ENCODE results near the gene ODF2L. TPM values are rescaled to one million over a fixed set of nuclear protein-coding genes. Genes with fewer than 3 reads are reported as not detected.

Gene ODF2L
- total and polyA plus RNA-seq, 9 of the 15 experiments (the other 6 are each of a cell fraction or from before 2014, with no cell fraction given) = 2.2 to 6.0 (median 4.7) TPM

DNA sequence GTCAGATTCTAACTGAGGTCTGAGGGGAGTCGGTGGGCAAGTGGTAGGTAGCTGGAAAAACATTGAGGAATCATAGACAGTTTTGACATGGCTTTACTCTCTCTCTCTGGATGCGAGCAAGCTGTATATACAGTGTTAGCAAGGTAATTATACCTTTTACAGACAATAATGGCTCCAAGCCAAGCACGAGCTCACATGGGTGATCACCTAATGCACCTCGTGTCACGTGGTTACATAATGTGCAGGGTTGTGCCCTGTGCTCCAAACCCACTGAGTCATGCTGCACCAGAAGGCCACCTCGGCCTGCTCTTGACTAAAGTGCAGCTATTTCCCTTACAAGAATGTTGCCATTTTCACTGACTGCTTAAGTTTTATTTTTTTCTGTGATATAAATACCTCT lies 20.2 kb upstream of the ODF2L start:
- WGBS (ENCODE audit: insufficient coverage, low coverage, missing lambda C conversion rate) = 14% methylated on average over 6 of the region's 6 CpGs
- intact Hi-C loops (cut with micrococcal nuclease) (loop anchor here (5.0 kb wide), 1 partner anchor 56 kb away; no protein-coding TSS in a partner anchor), in situ Hi-C loops (cut with MboI) (no loop called here)
- DNase-seq (ENCODE audit: extremely low read depth in 1 of 4, low spot score in 3 of 4) = peak in 1 of 4 experiments; percentile 6
- no TSS peak for BruUV-seq (replicated peaks)
- H3K79me2 ChIP-seq (ENCODE audit: control insufficient read depth, insufficient read depth, low read length) = no peaks in the 10 kb centered on the region
- no peak overlapping the region for H3K4me3 ChIP-seq
- H3K27me3 ChIP-seq (ENCODE audit: control insufficient read depth in 2 of 2, insufficient read depth in 2 of 2, low read length in 2 of 2) = peaks cover 0 to 15% of the 10 kb centered on the region in 2 experiments; a peak in 2 of 5 replicates
- H3K9ac ChIP-seq (ENCODE audit: insufficient read depth in 1 of 2, low read depth in 2 of 2, low read length in 2 of 2) = no peak overlapping the region
- no peak overlapping the region for H2AFZ ChIP-seq (ENCODE audit: low read depth, low read length)
- ChIA-PET POLR2A (interaction anchor here (1.1 to 1.5 kb wide), 2 partner anchors 10 to 13 kb away, joined by 4 to 5 read pairs; no protein-coding TSS in a partner anchor), CTCF (ENCODE audit: low intra/inter-chr PET ratio) (no interaction called here)
- no peak overlapping the region for H3K27ac ChIP-seq (ENCODE audit: extremely low read depth, low read depth, low read length)
- H3K4me1 ChIP-seq (replicated peaks in 1 of 2; ENCODE audit: control insufficient read depth in 2 of 2, insufficient read depth in 2 of 2, low read length in 2 of 2) = no peaks in the 10 kb centered on the region
- no peaks in the 10 kb centered on the region for H4K20me1 ChIP-seq (replicated peaks; ENCODE audit: control insufficient read depth, insufficient read depth, low read length)
- no peak for FAIRE-seq
- H3K9me3 ChIP-seq (replicated peaks; ENCODE audit: control insufficient read depth, insufficient read depth, low read depth, low read length) = no peaks in the 10 kb centered on the region
- no peaks in the 10 kb centered on the region for H3K36me3 ChIP-seq (ENCODE audit: control insufficient read depth, insufficient read depth, low read length)
- TF ChIP-seq SP1 (CRISPR knock-in tag; IDR thresholded peaks at IDR 0.05) (no peak), PHF20 (IDR thresholded peaks at IDR 0.05; ENCODE audit: partially characterized antibody) (no peak), SMAD2 (IDR thresholded peaks at IDR 0.05; ENCODE audit: low read depth, low read length) (no peak), RAD51 (IDR thresholded peaks at IDR 0.05; ENCODE audit: borderline replicate concordance, low read depth) (peak; percentile 49; the same call in 1 of the 2 replicates), MCM2 (IDR thresholded peaks at IDR 0.05; ENCODE audit: low read depth) (no peak), SAP30 (IDR thresholded peaks at IDR 0.05; ENCODE audit: borderline replicate concordance, insufficient read depth, low read depth, low read length, poor library complexity, severe bottlenecking) (no peak), ZBTB17 (CRISPR knock-in tag; IDR thresholded peaks at IDR 0.05) (no peak), TFE3 (CRISPR knock-in tag; IDR thresholded peaks at IDR 0.05) (peak; percentile 59), SMAD1 (IDR thresholded peaks at IDR 0.05; ENCODE audit: low read depth, low read length, partially characterized antibody) (no peak), ZNF282 (CRISPR knock-in tag; IDR thresholded peaks at IDR 0.05) (no peak), KLF1 (tag; IDR thresholded peaks at IDR 0.05) (no peak), JUN (IDR thresholded peaks at IDR 0.05; ENCODE audit: borderline replicate concordance, low read depth, low read length) (no peak), JUN (CRISPR knock-in tag; IDR thresholded peaks at IDR 0.05; ENCODE audit: borderline replicate concordance) (no peak)
- TF ChIP-seq, protein P1, sequence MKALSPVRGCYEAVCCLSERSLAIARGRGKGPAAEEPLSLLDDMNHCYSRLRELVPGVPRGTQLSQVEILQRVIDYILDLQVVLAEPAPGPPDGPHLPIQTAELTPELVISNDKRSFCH (CRISPR knock-in tag; IDR thresholded peaks at IDR 0.05) = no peak
- TF ChIP-seq, protein P1 (tag; IDR thresholded peaks at IDR 0.05) = no peak
- TF ChIP-seq, protein P2, sequence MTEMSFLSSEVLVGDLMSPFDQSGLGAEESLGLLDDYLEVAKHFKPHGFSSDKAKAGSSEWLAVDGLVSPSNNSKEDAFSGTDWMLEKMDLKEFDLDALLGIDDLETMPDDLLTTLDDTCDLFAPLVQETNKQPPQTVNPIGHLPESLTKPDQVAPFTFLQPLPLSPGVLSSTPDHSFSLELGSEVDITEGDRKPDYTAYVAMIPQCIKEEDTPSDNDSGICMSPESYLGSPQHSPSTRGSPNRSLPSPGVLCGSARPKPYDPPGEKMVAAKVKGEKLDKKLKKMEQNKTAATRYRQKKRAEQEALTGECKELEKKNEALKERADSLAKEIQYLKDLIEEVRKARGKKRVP (CRISPR knock-in tag; IDR thresholded peaks at IDR 0.05) = no peak
- H3K4me2 ChIP-seq (ENCODE audit: insufficient read depth, low read length) = no peak overlapping the region
- H3K9me1 ChIP-seq (ENCODE audit: control insufficient read depth, insufficient read depth, low read length) = no peaks in the 10 kb centered on the region
- ATAC-seq = no peak; the same call in 2 of the 3 replicates
